HG03064 (cell line): ENCODE results near the gene GALNT2.

Experiments
- ATAC-seq: cut with Tn5 transposase; IDR thresholded peaks from one replicate; pipeline ENCODE4 v1.9.1; 2021; ENCODE audit warnings: low read depth; ENCODE audit not compliant: unreplicated experiment

The GALNT2 gene

GRCh38 chr1:230066466-230067404 lies at the start of gene GALNT2:
TSS of gene GALNT2 (plus strand) at chr1:230067238. CDS start at chr1:230067281, 43 bp downstream.
- peak; percentile 84 for ATAC-seq

GRCh38 chr1:230020451-230020850 lies 46.6 kb upstream of the GALNT2 start:
- ATAC-seq: no peak

- no peak for ATAC-seq
These were observed 44.2 kb upstream of the GALNT2 start for GRCh38 chr1:230022666-230023380.

- no peak for ATAC-seq
These were observed 41.4 kb upstream of the GALNT2 start for GRCh38 chr1:230025686-230026085.

GRCh38 chr1:230026139-230026538 lies 40.9 kb upstream of the GALNT2 start:
- no peak for ATAC-seq

GRCh38 chr1:230026572-230026971 lies 40.5 kb upstream of the GALNT2 start:
- ATAC-seq: no peak

GRCh38 chr1:230028602-230029223 lies 38.3 kb upstream of the GALNT2 start:
- no peak for ATAC-seq

GRCh38 chr1:230029244-230029941 lies 37.6 kb upstream of the GALNT2 start:
- no peak for ATAC-seq

GRCh38 chr1:230030122-230030821 lies 36.8 kb upstream of the GALNT2 start:
- no peak for ATAC-seq

GRCh38 chr1:230031131-230031530 lies 35.9 kb upstream of the GALNT2 start:
- ATAC-seq: no peak

- ATAC-seq: no peak
These were observed 34.3 kb upstream of the GALNT2 start for GRCh38 chr1:230032516-230033281.

GRCh38 chr1:230037261-230037660 lies 29.8 kb upstream of the GALNT2 start:
- ATAC-seq: peak; percentile 87

- ATAC-seq: no peak
These were observed 26.6 kb upstream of the GALNT2 start for GRCh38 chr1:230040440-230040839.

- no peak for ATAC-seq
These were observed 24.0 kb upstream of the GALNT2 start for GRCh38 chr1:230043081-230043480.

GRCh38 chr1:230044729-230045128 lies 22.3 kb upstream of the GALNT2 start:
- ATAC-seq: no peak

- no peak for ATAC-seq
These were observed 19.7 kb upstream of the GALNT2 start for GRCh38 chr1:230047114-230047865.

GRCh38 chr1:230048322-230048721 lies 18.7 kb upstream of the GALNT2 start:
- ATAC-seq: no peak

- no peak for ATAC-seq
These were observed 18.1 kb upstream of the GALNT2 start for GRCh38 chr1:230048922-230049321.

- ATAC-seq: no peak
These were observed 17.3 kb upstream of the GALNT2 start for GRCh38 chr1:230049731-230050130.
